ENCODE results near the gene MGP.

Gene MGP

DNA sequence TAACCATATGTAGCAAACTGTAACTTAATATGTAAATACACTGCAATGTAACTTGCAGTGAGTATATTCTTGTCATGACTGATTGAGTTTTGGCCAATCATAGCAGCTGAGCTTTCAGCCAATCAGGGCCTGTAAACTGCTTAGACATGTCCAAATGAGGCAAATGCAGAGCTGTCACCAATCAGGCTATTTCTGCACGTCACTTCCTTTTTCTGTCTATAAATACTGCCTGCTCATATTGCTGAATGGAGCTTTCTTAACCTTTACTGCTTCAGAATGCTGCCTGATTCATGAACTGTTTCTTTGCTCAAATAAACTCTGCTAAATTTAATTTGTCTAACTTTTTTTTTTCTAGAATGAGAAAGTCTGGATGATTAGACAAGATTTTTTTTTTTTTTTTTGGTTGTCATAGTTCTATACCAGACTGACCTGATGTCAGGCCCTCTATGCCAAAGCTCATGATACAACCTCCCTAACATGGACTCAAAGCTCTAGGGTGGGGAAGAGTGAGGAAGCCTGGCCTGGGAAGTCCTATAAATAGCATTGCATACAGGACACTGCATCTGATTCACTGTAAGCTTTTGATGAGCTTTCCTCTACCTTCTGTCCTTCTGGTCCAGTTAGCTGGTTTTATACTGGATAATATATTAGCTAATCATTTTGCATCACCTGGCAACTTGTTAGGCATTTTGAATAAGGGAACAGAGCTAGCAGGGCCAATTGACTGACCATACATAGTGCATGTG, 12.0 kb downstream of the MGP start (continued):
- TF ChIP-seq, protein P1, sequence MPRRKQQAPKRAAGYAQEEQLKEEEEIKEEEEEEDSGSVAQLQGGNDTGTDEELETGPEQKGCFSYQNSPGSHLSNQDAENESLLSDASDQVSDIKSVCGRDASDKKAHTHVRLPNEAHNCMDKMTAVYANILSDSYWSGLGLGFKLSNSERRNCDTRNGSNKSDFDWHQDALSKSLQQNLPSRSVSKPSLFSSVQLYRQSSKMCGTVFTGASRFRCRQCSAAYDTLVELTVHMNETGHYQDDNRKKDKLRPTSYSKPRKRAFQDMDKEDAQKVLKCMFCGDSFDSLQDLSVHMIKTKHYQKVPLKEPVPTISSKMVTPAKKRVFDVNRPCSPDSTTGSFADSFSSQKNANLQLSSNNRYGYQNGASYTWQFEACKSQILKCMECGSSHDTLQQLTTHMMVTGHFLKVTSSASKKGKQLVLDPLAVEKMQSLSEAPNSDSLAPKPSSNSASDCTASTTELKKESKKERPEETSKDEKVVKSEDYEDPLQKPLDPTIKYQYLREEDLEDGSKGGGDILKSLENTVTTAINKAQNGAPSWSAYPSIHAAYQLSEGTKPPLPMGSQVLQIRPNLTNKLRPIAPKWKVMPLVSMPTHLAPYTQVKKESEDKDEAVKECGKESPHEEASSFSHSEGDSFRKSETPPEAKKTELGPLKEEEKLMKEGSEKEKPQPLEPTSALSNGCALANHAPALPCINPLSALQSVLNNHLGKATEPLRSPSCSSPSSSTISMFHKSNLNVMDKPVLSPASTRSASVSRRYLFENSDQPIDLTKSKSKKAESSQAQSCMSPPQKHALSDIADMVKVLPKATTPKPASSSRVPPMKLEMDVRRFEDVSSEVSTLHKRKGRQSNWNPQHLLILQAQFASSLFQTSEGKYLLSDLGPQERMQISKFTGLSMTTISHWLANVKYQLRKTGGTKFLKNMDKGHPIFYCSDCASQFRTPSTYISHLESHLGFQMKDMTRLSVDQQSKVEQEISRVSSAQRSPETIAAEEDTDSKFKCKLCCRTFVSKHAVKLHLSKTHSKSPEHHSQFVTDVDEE (CRISPR knock-in tag; IDR thresholded peaks at IDR 0.05) = no peak
- TF ChIP-seq OSR1 (CRISPR knock-in tag; IDR thresholded peaks at IDR 0.05) (no peak), ESRRG (CRISPR knock-in tag; IDR thresholded peaks at IDR 0.05) (no peak), ZFP3 (CRISPR knock-in tag; IDR thresholded peaks at IDR 0.05) (no peak), ZNF8 (CRISPR knock-in tag; IDR thresholded peaks at IDR 0.05) (no peak)

DNA sequence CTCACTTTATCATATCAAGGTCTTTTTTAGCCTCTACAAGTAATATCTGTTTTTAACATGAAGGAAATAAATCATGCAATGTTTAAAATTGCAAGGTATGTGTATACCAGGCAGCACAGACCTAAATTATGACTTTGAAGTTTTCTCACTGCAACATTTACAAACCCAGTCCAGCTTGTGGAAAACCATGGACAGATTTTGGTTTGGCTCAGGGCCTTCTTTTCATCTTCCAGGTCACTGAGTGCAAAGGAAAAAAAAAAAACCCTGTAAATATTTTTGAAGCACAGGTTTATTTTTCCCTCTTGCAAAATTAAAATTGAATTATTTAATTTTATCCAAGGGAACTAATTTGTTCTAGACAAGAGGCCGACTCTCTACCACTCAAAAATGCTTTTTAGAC, 13.8 kb downstream of the MGP start:
- ATAC-seq = no peak

GRCh38 chr12:14871247-14871646, 14.4 kb downstream of the MGP start:
- no peak for ATAC-seq
- TF ChIP-seq ZNF70 (CRISPR knock-in tag; IDR thresholded peaks at IDR 0.05) (no peak), TOX (CRISPR knock-in tag; IDR thresholded peaks at IDR 0.05; ENCODE audit: borderline replicate concordance) (no peak), ZNF565 (CRISPR knock-in tag; conservative IDR thresholded peaks at IDR 0.05; ENCODE audit: low read depth) (no peak), ARNTL (CRISPR knock-in tag; IDR thresholded peaks at IDR 0.05; ENCODE audit: borderline replicate concordance, low read depth) (no peak), ZNF8 (CRISPR knock-in tag; IDR thresholded peaks at IDR 0.05) (no peak), CREB5 (CRISPR knock-in tag; IDR thresholded peaks at IDR 0.05; ENCODE audit: low read depth) (no peak), OSR1 (CRISPR knock-in tag; IDR thresholded peaks at IDR 0.05) (no peak), TCF4 (CRISPR knock-in tag; IDR thresholded peaks at IDR 0.05; ENCODE audit: borderline replicate concordance) (no peak), ZFP3 (CRISPR knock-in tag; IDR thresholded peaks at IDR 0.05) (no peak), ZFP30 (CRISPR knock-in tag; IDR thresholded peaks at IDR 0.05) (no peak), GLIS3 (CRISPR knock-in tag; IDR thresholded peaks at IDR 0.05) (no peak), PPARA (CRISPR knock-in tag; IDR thresholded peaks at IDR 0.05; ENCODE audit: borderline replicate concordance) (no peak), CSDC2 (CRISPR knock-in tag; IDR thresholded peaks at IDR 0.05) (no peak), ZC3H10 (CRISPR knock-in tag; IDR thresholded peaks at IDR 0.05) (no peak)
- TF ChIP-seq, protein P2, sequence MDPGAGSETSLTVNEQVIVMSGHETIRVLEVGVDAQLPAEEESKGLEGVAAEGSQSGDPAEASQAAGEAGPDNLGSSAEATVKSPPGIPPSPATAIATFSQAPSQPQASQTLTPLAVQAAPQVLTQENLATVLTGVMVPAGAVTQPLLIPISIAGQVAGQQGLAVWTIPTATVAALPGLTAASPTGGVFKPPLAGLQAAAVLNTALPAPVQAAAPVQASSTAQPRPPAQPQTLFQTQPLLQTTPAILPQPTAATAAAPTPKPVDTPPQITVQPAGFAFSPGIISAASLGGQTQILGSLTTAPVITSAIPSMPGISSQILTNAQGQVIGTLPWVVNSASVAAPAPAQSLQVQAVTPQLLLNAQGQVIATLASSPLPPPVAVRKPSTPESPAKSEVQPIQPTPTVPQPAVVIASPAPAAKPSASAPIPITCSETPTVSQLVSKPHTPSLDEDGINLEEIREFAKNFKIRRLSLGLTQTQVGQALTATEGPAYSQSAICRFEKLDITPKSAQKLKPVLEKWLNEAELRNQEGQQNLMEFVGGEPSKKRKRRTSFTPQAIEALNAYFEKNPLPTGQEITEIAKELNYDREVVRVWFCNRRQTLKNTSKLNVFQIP (CRISPR knock-in tag; IDR thresholded peaks at IDR 0.05; ENCODE audit: borderline replicate concordance, low read depth) = no peak
- TF ChIP-seq, protein P1 (CRISPR knock-in tag; IDR thresholded peaks at IDR 0.05) = no peak

More for the DNA sequence above, 13.8 kb downstream of the MGP start:
- TF ChIP-seq, protein P1 (CRISPR knock-in tag; IDR thresholded peaks at IDR 0.05) = no peak

Data from SK-N-SH treated with all-trans-retinoic acid at 6 μM for 48 hours (cell line).